Glomerular endothelial cell (primary cell): ENCODE results near the gene CHN2. TPM values are rescaled to one million over a fixed set of nuclear protein-coding genes. Genes with fewer than 3 reads are reported as not detected.
"Not testable (repeated sequence)": the region's sequence is repeated elsewhere in the genome, so short reads cannot be mapped to it uniquely, and the experiment has no call there.

Source experiments
- DNase-seq: peaks from one replicate; pipeline ENCODE4 v3.0.0-alpha.2; 2011; ENCODE audit warnings: low read depth, low spot score; ENCODE audit errors: extremely low read depth
- total RNA-seq: library from RNA; depleted of rRNA; stranded (reverse); fragments of >200 nt; gene quantifications from 2 replicates; pipeline ENCODE4 v1.2.3, GENCODE V29; 2015

CHN2 gene
- total RNA-seq, 1 donor from 2014 or later: 6.9 TPM

- no peak for DNase-seq
Measured at GRCh38 chr7:29254591-29254990, 60.0 kb downstream of the CHN2 start.

- no peak for DNase-seq
Measured at GRCh38 chr7:29255199-29255878, 60.8 kb downstream of the CHN2 start.

- no peak for DNase-seq
Measured at GRCh38 chr7:29255906-29256692, 61.5 kb downstream of the CHN2 start.

- DNase-seq: no peak
Measured at GRCh38 chr7:29256693-29257002, 62.1 kb downstream of the CHN2 start.

GRCh38 chr7:29258951-29259350 lies 64.4 kb downstream of the CHN2 start:
- no peak for DNase-seq

GRCh38 chr7:29262191-29262917 lies 67.8 kb downstream of the CHN2 start:
- no peak for DNase-seq

GRCh38 chr7:29263601-29264207 lies 69.1 kb downstream of the CHN2 start:
- not testable (repeated sequence) for DNase-seq

- DNase-seq: peak; percentile 82
Measured at GRCh38 chr7:29265208-29265923, 70.8 kb downstream of the CHN2 start.

GRCh38 chr7:29269935-29270334 lies 75.4 kb downstream of the CHN2 start:
- DNase-seq: no peak

- DNase-seq: no peak
Measured at GRCh38 chr7:29270594-29271318, 76.2 kb downstream of the CHN2 start.

- DNase-seq: no peak
Measured at GRCh38 chr7:29271319-29271658, 76.7 kb downstream of the CHN2 start.

GRCh38 chr7:29272057-29272456 lies 77.5 kb downstream of the CHN2 start:
- DNase-seq: no peak

- no peak for DNase-seq
Measured at GRCh38 chr7:29274146-29275017, 79.8 kb downstream of the CHN2 start.

- DNase-seq: no peak
Measured at GRCh38 chr7:29275018-29275318, 80.4 kb downstream of the CHN2 start.

- no peak for DNase-seq
Measured at GRCh38 chr7:29275493-29275892, 80.9 kb downstream of the CHN2 start.

GRCh38 chr7:29276199-29276598 lies 81.6 kb downstream of the CHN2 start:
- no peak for DNase-seq

- DNase-seq: no peak
Measured at GRCh38 chr7:29276806-29277205, 82.2 kb downstream of the CHN2 start.

GRCh38 chr7:29277436-29278215 lies 83.1 kb downstream of the CHN2 start:
- no peak for DNase-seq
